IMR-90 (cell line): Measurements from ENCODE around the gene ABCC3. TPM values are rescaled to one million over a fixed set of nuclear protein-coding genes. Genes with fewer than 3 reads are reported as not detected.

Experiments
- ATAC-seq: fragments of 200-7000 bp; cut with Tn5 transposase; 2 replicates; pipeline ENCODE4 v1.9.1; 2020; ENCODE audit warnings: low read depth, mild to moderate bottlenecking, moderate library complexity
- BruUV-seq: library from RNA; stranded (reverse); fragments of 400-500 nt; replicated peaks from 2 replicates; lab custom pipeline; 2021; lab: Mats Ljungman, UMichigan
- CTCF ChIA-PET: fragments of 300-600 bp; formaldehyde crosslinking; extraction: SDS; loops from one replicate; lab custom pipeline; 2021; ENCODE audit warnings: antibody characterized with exemption; lab: Yijun Ruan, JAX
- POLR2A ChIA-PET: fragments of 300-600 bp; sonication (Branson Sonifier 250); formaldehyde crosslinking; loops from one replicate; lab custom pipeline; 2022; ENCODE audit warnings: antibody characterized with exemption; ENCODE audit not compliant: unreplicated experiment; lab: Charles Lee
- DNase-seq: peaks from one replicate; pipeline ENCODE4 v3.0.0; 2013
- H2AFZ ChIP-seq: replicated peaks from 2 replicates; pipeline ENCODE3; 2013; ENCODE audit warnings: low read length, mild to moderate bottlenecking; ENCODE audit not compliant: poor library complexity
- H2AK5ac ChIP-seq: 2 replicates; pipeline ENCODE4 v1.6.1; 2013; ENCODE audit warnings: low read depth, low read length, inconsistent platforms
- H2AK9ac ChIP-seq: replicated peaks from 2 replicates; pipeline ENCODE3; 2013; ENCODE audit warnings: mild to moderate bottlenecking, low read depth, low read length, moderate library complexity; ENCODE audit not compliant: poor library complexity
- H2BK120ac ChIP-seq: 2 replicates; pipeline ENCODE4 v1.6.1; 2013; ENCODE audit warnings: low read depth, low read length, inconsistent platforms
- H2BK15ac ChIP-seq: 3 replicates; pipeline ENCODE4 v1.6.1; 2013; ENCODE audit warnings: low read depth, low read length, inconsistent platforms
- H2BK20ac ChIP-seq: 2 replicates; pipeline ENCODE4 v1.6.1; 2013; ENCODE audit warnings: low read depth, mild to moderate bottlenecking, inconsistent platforms, low read length, moderate library complexity
- H2BK5ac ChIP-seq: 2 replicates; pipeline ENCODE4 v1.6.1; 2013; ENCODE audit warnings: mild to moderate bottlenecking, low read depth, low read length, inconsistent platforms; ENCODE audit not compliant: poor library complexity, severe bottlenecking
- H3K14ac ChIP-seq: replicated peaks from 2 replicates; pipeline ENCODE4 v1.6.1; 2013; ENCODE audit warnings: low read depth, low read length, inconsistent platforms
- H3K18ac ChIP-seq: 2 replicates; pipeline ENCODE4 v1.6.1; 2013; ENCODE audit warnings: low read depth, low read length, control low read depth
- H3K23ac ChIP-seq: 2 replicates; pipeline ENCODE4 v1.6.1; 2013; ENCODE audit warnings: low read depth, low read length, inconsistent platforms
- H3K27ac ChIP-seq: 2 replicates; pipeline ENCODE4 v1.5.1; 2013; ENCODE audit warnings: mild to moderate bottlenecking, control low read depth, low read length; ENCODE audit not compliant: insufficient read depth
- H3K27me3 ChIP-seq: 2 replicates; pipeline ENCODE4 v1.6.1; 2013; ENCODE audit warnings: low read length; ENCODE audit not compliant: control insufficient read depth, insufficient read depth
- H3K36me3 ChIP-seq: 2 replicates; pipeline ENCODE4 v1.6.1; 2013; ENCODE audit warnings: low read length, mixed read lengths; ENCODE audit not compliant: control insufficient read depth, insufficient read depth
- H3K4ac ChIP-seq: 2 replicates; pipeline ENCODE4 v1.6.1; 2013; ENCODE audit warnings: low read depth, low read length, inconsistent platforms
- H3K4me1 ChIP-seq: 2 replicates; pipeline ENCODE4 v1.6.1; 2013; ENCODE audit warnings: low read length, mixed read lengths; ENCODE audit not compliant: control insufficient read depth, insufficient read depth
- H3K4me2 ChIP-seq: 2 replicates; pipeline ENCODE4 v1.6.1; 2013; ENCODE audit warnings: low read depth, mild to moderate bottlenecking, control low read depth, low read length, moderate library complexity
- H3K4me3 ChIP-seq: 2 replicates; pipeline ENCODE4 v1.5.1; 2013; ENCODE audit warnings: low read depth, mild to moderate bottlenecking, control low read depth, low read length, moderate library complexity; ENCODE audit not compliant: insufficient read depth
- H3K56ac ChIP-seq: 2 replicates; pipeline ENCODE4 v1.6.1; 2013; ENCODE audit warnings: low read length, inconsistent platforms; ENCODE audit not compliant: insufficient read depth; ENCODE audit errors: extremely low read depth
- H3K79me1 ChIP-seq, 2 experiments: 2 replicates each; pipeline ENCODE4 v1.6.1; 2013; ENCODE audit warnings: low read length in 2 of 2, inconsistent platforms in 1 of 2, low read depth in 1 of 2
- H3K9ac ChIP-seq: 2 replicates; pipeline ENCODE4 v1.6.1; 2013; ENCODE audit warnings: low read depth, low read length, control low read depth
- H3K9me1 ChIP-seq: 2 replicates; pipeline ENCODE4 v1.6.1; 2013; ENCODE audit warnings: low read length, inconsistent platforms; ENCODE audit not compliant: insufficient read depth
- H3K9me3 ChIP-seq: 2 replicates; pipeline ENCODE4 v1.6.1; 2013; ENCODE audit warnings: low read length; ENCODE audit not compliant: control insufficient read depth, insufficient read depth
- H4K20me1 ChIP-seq: 2 replicates; pipeline ENCODE4 v1.6.1; 2013; ENCODE audit warnings: low read length, inconsistent platforms; ENCODE audit not compliant: insufficient read depth
- H4K5ac ChIP-seq: 2 replicates; pipeline ENCODE4 v1.6.1; 2013; ENCODE audit warnings: mild to moderate bottlenecking, low read depth, low read length, control low read depth
- H4K8ac ChIP-seq, 2 experiments: 2 replicates each; pipeline ENCODE4 v1.6.1; 2013; ENCODE audit warnings: low read depth in 2 of 2, low read length in 2 of 2, control low read depth in 1 of 2, inconsistent platforms in 1 of 2
- H4K91ac ChIP-seq: 2 replicates; pipeline ENCODE4 v1.6.1; 2013; ENCODE audit warnings: low read depth, low read length, inconsistent platforms; ENCODE audit not compliant: insufficient read depth
- BHLHE40 ChIP-seq: fragments of 150-350 bp; IDR thresholded peaks from 2 replicates; pipeline ENCODE4 v1.6.1; 2016; ENCODE audit warnings: mild to moderate bottlenecking, low read depth, low read length
- CEBPB ChIP-seq: IDR thresholded peaks from 2 replicates; pipeline ENCODE4 v1.6.1; 2012; ENCODE audit warnings: low read depth, low read length, improper control_type of control experiment
- CHD1 ChIP-seq: IDR thresholded peaks from 2 replicates; pipeline ENCODE4 v1.6.1; 2012; ENCODE audit warnings: low read depth, low read length, improper control_type of control experiment
- CTCF ChIP-seq: conservative IDR thresholded peaks from 2 replicates; pipeline ENCODE4 v1.5.1; 2012; ENCODE audit warnings: mild to moderate bottlenecking, low read depth, low read length, improper control_type of control experiment
- ELK1 ChIP-seq: fragments of 150-350 bp; IDR thresholded peaks from 2 replicates; pipeline ENCODE4 v1.6.1; 2016; ENCODE audit warnings: low read depth, mild to moderate bottlenecking, low read length, moderate library complexity, borderline replicate concordance
- FOS ChIP-seq: fragments of 150-350 bp; IDR thresholded peaks from 2 replicates; pipeline ENCODE4 v1.6.1; 2016; ENCODE audit warnings: low read depth, low read length
- MAFK ChIP-seq: IDR thresholded peaks from 2 replicates; pipeline ENCODE4 v1.6.1; 2012; ENCODE audit warnings: low read depth, low read length, improper control_type of control experiment
- MAZ ChIP-seq: IDR thresholded peaks from 2 replicates; pipeline ENCODE4 v1.6.1; 2012; ENCODE audit warnings: low read depth, mild to moderate bottlenecking, low read length, improper control_type of control experiment, moderate library complexity, borderline replicate concordance
- MXI1 ChIP-seq: IDR thresholded peaks from 2 replicates; pipeline ENCODE4 v1.6.1; 2012; ENCODE audit warnings: low read depth, mild to moderate bottlenecking, low read length, moderate library complexity, borderline replicate concordance
- NFE2L2 ChIP-seq: fragments of 150-350 bp; IDR thresholded peaks from 2 replicates; pipeline ENCODE4 v1.6.1; 2016; ENCODE audit warnings: low read depth, mild to moderate bottlenecking, low read length
- POLR2A ChIP-seq: IDR thresholded peaks from 2 replicates; pipeline ENCODE4 v1.6.1; 2012; ENCODE audit warnings: mild to moderate bottlenecking, low read depth, low read length
- RAD21 ChIP-seq: IDR thresholded peaks from 2 replicates; pipeline ENCODE4 v1.6.1; 2012; ENCODE audit warnings: low read length, improper control_type of control experiment
- RCOR1 ChIP-seq: IDR thresholded peaks from 2 replicates; pipeline ENCODE4 v1.6.1; 2012; ENCODE audit warnings: mild to moderate bottlenecking, low read length, improper control_type of control experiment; ENCODE audit not compliant: insufficient replicate concordance
- RFX5 ChIP-seq: IDR thresholded peaks from 2 replicates; pipeline ENCODE4 v1.8.0; 2012; ENCODE audit warnings: low read depth, mild to moderate bottlenecking, low read length, moderate library complexity
- SMC3 ChIP-seq: fragments of 150-350 bp; IDR thresholded peaks from 2 replicates; pipeline ENCODE4 v1.6.1; 2016; ENCODE audit warnings: low read depth, mild to moderate bottlenecking, antibody characterized with exemption, low read length, moderate library complexity
- USF2 ChIP-seq: fragments of 150-350 bp; IDR thresholded peaks from 2 replicates; pipeline ENCODE4 v1.6.1; 2017; ENCODE audit warnings: mild to moderate bottlenecking, antibody characterized with exemption, low read length, low read depth
- WGBS, 2 experiments: methylation state at CpG; one replicate each; pipeline versions ENCODE4 v1.1.5 to v1.1.7; 2013; ENCODE audit warnings: missing lambda C conversion rate in 2 of 2; ENCODE audit not compliant: insufficient read length in 1 of 2; ENCODE audit errors: extremely low coverage in 2 of 2; 5-methylcytosine and 5-hydroxymethylcytosine counted together
- dilution Hi-C: fragments of 300-500 bp; cut with HindIII; formaldehyde crosslinking; loops from one replicate; pipeline ENCODE4 v1.14.3; 2018; ENCODE audit warnings: low sequenced_read_pairs; ENCODE audit not compliant: unreplicated experiment
- in situ Hi-C: fragments of 300-500 bp; cut with MboI; formaldehyde crosslinking; loops from 3 replicates; pipeline ENCODE4 v1.14.3; 2019; ENCODE audit warnings: low sequenced_read_pairs, inconsistent platforms, mixed read lengths
- intact Hi-C: fragments of 100-400 bp; cut with micrococcal nuclease; formaldehyde crosslinking; loops from 2 replicates; pipeline ENCODE4 v1.10.0; 2022
- polyA plus RNA-seq, 3 experiments: library from polyadenylated mRNA; depleted of rRNA; stranded (reverse); fragments of >200 nt; gene quantifications; 2 replicates each; pipeline ENCODE4 v1.2.3, GENCODE V29; 2012; ENCODE audit warnings: low replicate concordance in 1 of 3
- total RNA-seq: library from RNA; depleted of rRNA; stranded (reverse); fragments of >200 nt; gene quantifications from 2 replicates; pipeline ENCODE4 v1.2.3, GENCODE V29; 2012

Gene ABCC3
- total and polyA plus RNA-seq, 2 of the 4 experiments (the other 2 are of a cell fraction) = 3.2 to 6.6 TPM

DNA sequence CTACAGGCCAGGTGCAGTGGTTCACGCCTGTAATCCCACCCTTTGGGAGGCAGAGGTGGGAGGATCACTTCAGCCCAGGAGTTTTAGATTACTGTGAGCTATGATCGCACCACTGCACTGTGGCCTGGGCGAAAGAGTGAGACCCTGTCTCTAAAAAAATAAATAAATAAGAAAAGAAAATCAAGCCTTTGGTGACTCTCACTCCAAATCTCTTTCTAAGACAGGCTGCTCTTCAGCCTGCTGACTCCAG is 976 bp downstream of the ABCC3 start:
- POLR2A ChIA-PET = no interaction called here
- peak overlapping the region; percentile 62 for H3K4me3 ChIP-seq

More for the DNA sequence above, 976 bp downstream of the ABCC3 start:
- peak overlapping the region; percentile 77 for H2AK9ac ChIP-seq
- H4K91ac ChIP-seq = peak overlapping the region; percentile 62; the same call in 1 of the 2 replicates
- no peak overlapping the region for H2AFZ ChIP-seq
- H3K18ac ChIP-seq = no peak overlapping the region
- peak overlapping the region; percentile 35; the same call in 1 of the 3 replicates for H2BK15ac ChIP-seq
- H3K4ac ChIP-seq = peak overlapping the region; percentile 82
- no peaks in the 10 kb centered on the region for H3K36me3 ChIP-seq
- H3K27ac ChIP-seq = no peak overlapping the region
- peaks cover 4 to 42% of the 10 kb centered on the region in 2 experiments; a peak in 3 of 4 replicates for H3K79me1 ChIP-seq
- ATAC-seq (no peak), DNase-seq (no peak)
- 0 out of 2 replicates have a peak overlapping the region, but pooled peaks have one; percentile 56 for H3K9ac ChIP-seq
- H2BK120ac ChIP-seq = peak overlapping the region; percentile 46
- 0 out of 2 replicates have a peak overlapping the region, but pooled peaks have one; percentile 81 for H3K23ac ChIP-seq
- no peak overlapping the region for H4K5ac ChIP-seq
- peaks cover 33% of the 10 kb centered on the region for H3K4me1 ChIP-seq
- H2BK5ac ChIP-seq = no peak overlapping the region
- peaks cover 5% of the 10 kb centered on the region; the same call in 1 of the 2 replicates for H3K27me3 ChIP-seq
- 0 out of 4 replicates have a peak overlapping the region, but pooled peaks of 1 of the 2 experiments have one; percentile 44 for H4K8ac ChIP-seq
- intact Hi-C loops = loop anchor here (2.0 kb wide), 1 partner anchor 85 kb away; no protein-coding TSS in a partner anchor
- H2AK5ac ChIP-seq = peak overlapping the region; percentile 32
- H3K9me3 ChIP-seq = no peaks in the 10 kb centered on the region
- TF ChIP-seq MAFK = no peak
- TF ChIP-seq SMC3 = no peak
- no peak for TF ChIP-seq RCOR1
- TF ChIP-seq CTCF = no peak
- no peak for TF ChIP-seq MXI1
- TF ChIP-seq NFE2L2 = no peak
- no peak for TF ChIP-seq USF2
- no peak for TF ChIP-seq POLR2A
- TF ChIP-seq MAZ = no peak
- no peak for TF ChIP-seq CHD1
- no peak for TF ChIP-seq FOS
- no peak for TF ChIP-seq ELK1
- no peak for TF ChIP-seq RFX5
- TF ChIP-seq CEBPB = no peak
- no peak for TF ChIP-seq RAD21
- no peak for TF ChIP-seq BHLHE40
- in situ Hi-C loops = loop anchor here (5.0 kb wide), 1 partner anchor 42 kb away; no protein-coding TSS in a partner anchor
- CTCF ChIA-PET = interaction anchor here (1.7 kb wide), 1 partner anchor 8 kb away, joined by 4 read pairs; no protein-coding TSS in a partner anchor
- peak overlapping the region; percentile 78; the same call in 1 of the 2 replicates for H3K14ac ChIP-seq
- peaks cover 11% of the 10 kb centered on the region for H4K20me1 ChIP-seq
- H3K4me2 ChIP-seq = peak overlapping the region; percentile 76
- dilution Hi-C loops = no loop called here
- WGBS, 2 experiments = no CpG with 5 or more reads among the region's 3 CpGs
- peaks cover 33% of the 10 kb centered on the region for H3K9me1 ChIP-seq
- H2BK20ac ChIP-seq = no peak overlapping the region
- H3K56ac ChIP-seq = no peak overlapping the region
- no TSS peak for BruUV-seq
